ENCODE measurements around the gene SCAI.
"Not testable (repeated sequence)": the region's sequence is repeated elsewhere in the genome, so short reads cannot be mapped to it uniquely, and the experiment has no call there.

The SCAI gene

DNA sequence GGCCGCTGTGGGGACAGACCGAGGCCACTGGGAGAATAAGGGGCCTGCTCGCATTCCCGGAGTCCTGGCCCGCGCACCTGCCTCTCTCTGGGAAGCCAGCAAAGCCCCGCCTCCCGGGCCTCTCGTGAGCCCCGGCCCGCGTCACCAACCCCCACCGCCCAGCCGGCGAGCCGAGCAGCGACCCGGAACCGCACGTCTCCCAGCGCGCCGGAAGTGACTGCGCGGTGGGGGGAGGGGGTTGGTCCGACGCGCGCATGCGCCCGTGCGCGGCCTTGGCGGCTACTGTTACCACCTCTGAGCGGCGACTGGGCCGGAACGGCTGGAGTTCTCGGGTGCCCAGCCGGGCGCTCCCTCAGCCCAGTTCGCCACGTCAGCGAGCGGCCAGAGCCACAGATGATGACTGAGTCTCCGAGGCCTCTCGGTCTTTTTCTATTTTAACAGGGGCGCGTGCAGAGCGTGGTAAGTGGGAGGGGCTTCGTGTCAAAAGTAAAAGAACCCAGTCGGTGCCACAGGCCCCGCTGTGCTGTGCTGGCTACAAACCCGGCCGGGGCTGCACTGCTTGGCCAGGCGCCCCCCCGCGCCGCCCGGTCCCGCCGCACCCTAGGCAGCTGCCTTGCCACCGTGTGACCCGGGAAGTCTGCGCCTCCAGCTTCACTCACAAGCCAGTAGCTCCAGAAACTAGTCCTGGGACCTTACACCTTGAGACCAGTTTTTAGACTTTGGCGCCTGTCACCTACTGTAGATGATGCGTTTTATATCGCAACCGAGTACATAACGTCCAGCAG, 202.2 kb downstream of the SCAI start, which contains the start of gene GOLGA1:
Gene GOLGA1, minus strand, starts transcription at position 190 of the 785 bp plus-strand sequence. CDS start 2,372 bp downstream, outside the sequence.
- DNase-seq: peak; percentile 73 to 90

DNA sequence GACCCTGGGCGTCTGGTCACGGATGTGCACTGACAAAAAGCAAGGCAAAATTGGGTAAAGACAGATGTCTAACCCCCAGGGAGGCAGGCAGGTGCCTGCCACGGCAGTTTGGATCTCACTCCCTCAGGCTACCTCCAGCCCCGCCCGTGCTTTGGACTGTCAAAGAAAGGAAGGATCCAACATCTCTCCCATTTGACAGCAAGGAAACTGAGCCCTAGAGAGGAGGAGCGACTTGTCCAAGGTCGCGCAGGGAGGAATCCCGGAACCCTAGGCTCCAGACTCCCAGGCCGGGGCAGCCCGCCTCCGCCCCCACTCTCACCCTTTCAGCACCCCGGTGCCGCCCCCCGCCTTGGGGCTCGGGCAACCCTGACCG, 202.8 kb downstream of the SCAI start:
- peak; percentile 24 to 55 for DNase-seq

DNA sequence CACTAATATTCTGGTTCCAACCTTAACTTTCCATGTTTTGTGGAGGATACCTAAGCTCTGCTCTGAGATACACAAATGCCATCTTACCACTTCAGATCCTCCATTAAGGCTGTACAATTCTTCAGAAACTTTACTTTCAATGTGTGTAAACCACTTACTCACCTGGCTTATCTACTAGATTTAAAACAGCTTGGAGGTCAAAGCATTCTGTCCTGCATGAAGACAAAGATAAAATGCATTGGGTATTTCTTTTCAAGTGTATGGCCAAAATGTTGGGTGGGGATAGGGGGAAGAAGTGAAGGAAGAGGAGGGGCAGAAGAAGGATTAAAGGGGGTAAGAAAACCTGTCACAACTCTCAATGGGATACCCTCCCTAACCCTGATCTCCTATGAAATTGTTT, 203.4 kb downstream of the SCAI start:
- no peak for DNase-seq

DNA sequence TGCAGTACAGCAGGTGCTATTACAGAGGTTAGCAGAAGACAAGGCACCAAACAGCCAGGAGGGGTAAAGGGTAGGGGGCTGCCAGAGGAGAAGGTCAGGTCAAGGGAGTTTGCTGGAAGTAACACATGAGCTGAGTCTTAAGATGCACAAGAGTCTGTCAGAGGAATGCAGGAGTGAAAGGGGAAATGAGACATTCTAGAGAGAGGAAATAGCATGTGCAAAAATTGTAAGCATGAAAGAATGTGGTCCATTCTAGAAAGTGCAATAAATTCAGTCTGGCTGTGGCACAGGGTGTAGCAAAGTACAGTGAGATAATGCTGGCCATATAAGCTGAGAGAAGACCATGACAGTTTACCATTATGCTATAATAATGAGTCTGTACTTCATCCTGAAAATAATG, 209.0 kb downstream of the SCAI start:
- no peak for DNase-seq

DNA sequence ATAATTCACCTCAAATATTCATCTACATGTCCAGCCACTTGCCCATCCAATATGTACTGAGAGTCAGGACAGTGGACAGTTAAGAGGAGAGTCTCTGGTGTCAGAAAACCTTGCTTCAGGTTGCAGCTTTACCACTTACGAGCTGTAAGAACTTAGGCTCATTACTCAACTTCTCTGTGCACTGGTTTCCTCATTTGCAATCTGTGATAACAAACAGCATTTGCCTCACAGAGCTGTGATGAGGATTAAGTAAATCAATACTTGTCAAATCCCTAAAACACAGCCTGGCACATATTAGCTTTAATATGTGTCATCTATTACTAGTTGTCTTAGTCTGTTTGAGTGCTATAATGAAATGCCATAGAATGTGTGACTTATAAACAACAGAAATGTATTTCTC, 211.0 kb downstream of the SCAI start:
- DNase-seq: no peak

DNA sequence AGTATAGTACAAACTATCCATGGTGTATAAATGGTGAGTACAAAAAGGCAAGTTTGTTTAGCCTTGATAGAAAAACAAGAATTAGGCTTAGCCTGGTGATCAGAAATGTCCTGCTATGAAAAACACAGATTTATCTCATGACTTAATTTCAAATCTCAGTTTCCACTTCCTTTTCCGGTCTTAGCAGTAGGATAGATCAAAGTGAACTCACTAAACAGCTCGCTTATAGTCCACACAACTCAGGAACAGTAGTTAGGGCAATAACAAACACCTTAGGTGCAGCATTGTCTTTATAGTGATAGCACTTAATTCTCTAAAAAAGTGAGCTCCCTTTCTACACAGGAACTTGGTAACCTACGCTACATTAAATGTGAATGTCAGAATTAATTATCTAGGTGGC, 213.9 kb downstream of the SCAI start:
- no peak for DNase-seq

DNA sequence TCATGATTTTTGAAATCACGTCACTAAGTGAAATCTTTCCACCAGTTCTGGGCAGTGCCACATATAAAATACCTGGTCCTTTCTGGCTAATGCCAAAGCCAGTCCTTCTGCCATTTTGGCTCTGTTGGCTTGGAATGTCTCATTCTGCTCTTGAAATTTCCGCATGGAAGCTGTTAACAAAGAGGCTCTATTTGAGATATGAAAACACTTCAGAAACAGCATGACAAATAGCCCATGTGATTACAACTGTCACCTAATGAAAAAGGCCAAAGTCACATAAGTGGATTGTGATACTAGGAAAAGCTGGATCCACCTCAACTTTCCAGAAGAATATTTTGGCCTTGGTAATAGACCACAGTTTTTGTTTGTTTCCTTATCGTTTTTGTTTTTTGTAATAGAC, 215.2 kb downstream of the SCAI start:
- no peak for DNase-seq

DNA sequence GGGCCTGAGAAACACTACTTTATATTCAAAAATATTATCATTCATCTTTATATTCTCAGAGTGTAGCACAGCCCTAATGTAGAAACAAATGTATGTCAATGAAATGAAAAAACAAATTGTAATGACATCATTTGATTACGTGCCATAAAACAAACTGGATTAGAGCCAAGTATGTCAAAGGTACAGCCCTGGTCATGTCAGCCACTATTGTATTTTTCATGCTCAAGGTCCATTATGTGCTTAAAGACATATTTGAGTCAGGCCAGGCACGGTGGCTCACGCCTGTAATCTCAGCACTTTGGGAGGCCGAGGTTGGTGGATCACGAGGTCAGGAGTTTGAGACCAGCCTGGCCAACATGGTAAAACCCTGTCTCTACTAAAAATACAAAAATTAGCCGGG, 222.9 kb downstream of the SCAI start:
- not testable (repeated sequence) for DNase-seq

DNA sequence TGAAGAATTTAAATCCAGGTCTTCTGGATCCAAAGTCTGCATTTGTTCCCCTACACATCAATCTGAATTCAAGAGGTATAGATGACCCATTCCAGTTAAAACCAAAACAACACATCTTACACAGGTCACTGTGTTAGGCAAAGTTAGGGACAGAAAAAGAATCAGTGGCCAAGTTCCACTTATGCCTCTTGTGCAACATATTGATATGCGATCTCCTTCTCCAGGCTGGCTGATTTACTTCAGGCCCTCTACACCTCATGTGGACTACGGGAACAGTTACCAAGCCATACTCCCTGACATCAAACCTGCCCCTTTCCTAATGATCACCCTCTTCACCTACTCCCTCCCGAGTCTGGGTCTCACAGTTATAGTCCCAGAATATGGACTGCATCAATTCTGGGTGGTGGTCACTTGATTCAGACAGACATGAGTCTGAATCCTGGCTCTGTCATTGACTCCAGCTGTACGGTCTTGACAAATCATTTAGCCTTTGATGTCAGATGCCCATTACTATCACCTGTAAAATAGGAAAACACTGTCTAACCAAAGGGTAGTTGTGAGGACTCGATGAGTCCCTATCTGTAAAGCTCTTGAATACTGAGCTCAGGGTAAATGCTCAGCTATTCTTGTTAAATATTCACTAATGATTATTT, 228.4 kb downstream of the SCAI start:
- DNase-seq: no peak

DNA sequence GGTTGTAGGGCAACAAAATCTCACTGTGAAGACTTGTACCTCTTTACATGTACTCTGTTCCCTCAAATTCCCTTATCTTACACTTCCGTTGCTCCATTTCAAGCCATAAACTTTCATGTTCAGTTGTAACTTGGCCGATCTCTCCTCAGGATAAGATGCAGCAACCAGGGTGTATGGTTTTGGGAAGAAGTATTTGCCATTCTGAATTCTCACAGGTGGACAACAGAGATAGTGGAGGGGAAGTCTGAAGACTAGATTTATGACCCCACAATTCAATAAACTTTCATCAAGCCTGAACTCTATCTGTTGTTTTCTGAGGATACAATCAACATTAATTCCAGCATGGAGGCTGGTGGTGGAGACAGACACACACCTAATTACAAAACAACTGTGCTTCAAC, 229.9 kb downstream of the SCAI start:
- no peak for DNase-seq

DNA sequence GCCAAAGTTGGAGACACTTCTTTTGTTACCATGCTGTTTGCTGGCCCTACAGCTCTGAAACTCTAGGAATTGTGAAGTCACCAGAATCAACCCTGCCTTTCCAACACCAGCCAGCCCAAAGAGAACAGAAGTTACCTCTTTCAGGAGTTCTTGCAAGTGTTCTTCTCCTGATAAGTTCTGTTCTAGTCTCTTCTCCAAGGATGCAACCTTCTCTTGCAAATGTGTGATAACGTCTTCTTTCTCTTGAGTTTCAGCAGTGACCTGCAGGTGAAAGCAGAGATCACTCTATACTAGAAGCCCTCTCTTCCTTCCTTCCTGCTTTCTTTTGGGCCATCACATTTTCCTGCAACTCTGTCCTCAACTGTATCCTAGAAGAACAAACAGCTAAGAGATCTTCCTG, 231.6 kb downstream of the SCAI start:
- DNase-seq: no peak

DNA sequence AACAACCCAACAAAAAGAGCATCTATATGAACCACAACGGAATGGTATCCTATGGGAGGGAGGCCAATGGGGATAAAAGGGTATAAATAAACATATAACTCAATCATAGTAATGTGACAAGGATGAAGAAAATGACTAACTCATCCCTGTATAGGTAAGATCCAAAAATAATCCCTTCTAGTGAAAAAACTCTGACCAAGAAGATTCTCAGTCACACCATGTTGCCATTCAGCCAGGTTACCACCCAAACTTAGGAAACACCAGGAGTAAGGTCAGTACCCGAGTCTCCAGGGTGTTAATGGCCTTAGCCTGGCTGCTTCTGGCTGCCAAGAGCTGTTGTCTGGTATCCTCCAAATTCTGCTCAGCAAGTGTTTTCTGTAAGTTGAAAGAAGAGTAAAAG, 235.2 kb downstream of the SCAI start:
- no peak for DNase-seq

DNA sequence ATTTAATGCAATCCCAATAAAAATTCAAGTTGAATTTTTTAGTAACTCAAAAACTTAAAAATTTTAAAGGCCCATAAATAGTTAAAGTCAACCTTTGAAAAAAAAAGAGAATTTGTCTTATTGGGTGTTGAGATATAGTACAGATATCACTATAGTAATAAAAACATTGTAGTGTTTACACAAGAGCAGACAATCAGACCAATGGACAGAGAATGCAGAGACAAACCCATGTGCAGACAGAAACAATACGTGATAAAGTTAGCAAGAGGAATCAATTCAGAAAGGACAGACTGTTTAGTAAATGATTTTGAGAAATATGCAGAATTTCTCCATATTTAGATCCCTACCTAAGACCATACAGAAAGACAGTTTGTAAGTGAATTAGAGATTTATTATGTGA, 236.4 kb downstream of the SCAI start:
- no peak for DNase-seq

DNA sequence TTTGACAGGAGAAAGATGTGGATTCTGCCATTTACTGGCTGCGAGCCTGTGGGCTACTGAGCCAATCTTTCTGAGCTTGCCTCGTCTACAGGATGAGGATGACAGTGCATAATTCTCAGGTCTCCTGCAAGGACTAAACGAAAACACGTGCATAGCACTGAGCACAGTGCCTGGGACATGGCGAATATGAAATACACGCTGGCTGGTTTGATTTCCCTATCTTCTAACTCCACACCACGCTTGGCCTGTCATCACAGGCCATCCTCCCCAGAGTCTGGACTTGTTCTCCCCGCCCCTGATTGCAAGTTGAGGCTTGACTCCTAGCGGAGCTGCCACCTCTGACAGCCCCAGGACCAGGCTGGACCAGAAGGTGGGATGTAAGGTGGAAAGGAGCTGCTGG, 243.5 kb downstream of the SCAI start:
- DNase-seq: no peak

DNA sequence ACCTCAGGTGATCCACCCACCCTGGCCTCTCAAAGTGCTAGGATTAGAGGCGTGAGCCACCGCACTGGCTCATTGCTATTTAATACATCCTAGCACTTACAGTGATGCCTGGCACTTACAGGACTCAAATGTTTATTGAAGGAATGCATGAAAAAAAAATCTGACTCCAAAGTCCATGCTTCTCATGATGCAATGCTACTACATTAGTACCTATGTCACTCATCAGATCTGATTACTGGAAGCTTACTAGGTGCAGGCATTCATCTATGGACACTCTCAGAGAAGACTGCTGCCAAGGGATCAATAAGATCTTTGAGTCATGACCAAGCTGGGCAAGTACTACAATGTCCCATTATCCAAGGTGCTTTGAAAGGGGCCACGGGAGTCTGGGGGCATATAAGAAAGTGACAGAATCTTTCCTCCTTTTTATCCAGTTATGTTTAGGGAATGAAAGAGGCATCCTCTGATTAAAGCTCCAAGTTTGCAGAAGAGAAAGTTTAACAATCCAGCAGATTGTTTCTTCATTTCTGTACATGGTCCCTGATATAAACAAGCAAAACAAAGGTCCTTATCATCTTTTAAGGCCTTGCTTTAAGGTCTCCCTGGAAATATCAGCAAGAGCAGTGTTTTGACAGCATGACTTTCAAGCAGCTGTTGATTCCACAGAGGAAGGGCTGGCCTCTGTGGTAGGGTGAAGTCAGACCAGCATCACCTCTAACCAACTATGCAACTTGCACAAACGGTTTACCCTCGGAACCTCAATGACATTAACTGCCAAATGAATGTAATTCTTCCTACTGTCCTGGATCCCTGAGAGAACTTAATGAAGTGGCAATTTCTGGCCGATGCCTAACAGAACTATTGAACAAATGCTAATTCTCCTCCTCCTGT, 245.5 kb downstream of the SCAI start:
- DNase-seq: no peak

DNA sequence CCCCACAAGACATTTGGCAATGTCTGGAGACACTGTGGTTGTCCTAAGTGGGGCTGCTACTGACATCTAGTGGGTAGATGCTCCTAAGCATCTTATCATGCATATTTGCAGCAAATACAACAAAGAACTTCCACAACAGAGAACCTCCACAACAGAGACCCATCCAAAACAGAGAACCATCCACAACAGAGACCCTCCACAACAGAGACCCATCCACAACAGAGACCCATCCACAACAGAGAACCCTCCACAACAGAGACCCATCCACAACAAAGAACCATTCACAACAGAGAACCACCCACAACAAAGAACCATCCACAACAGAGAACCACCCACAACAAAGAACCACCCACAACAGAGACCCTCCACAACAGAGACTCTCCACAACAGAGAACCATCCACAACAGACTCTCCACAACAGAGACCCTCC, 248.6 kb downstream of the SCAI start:
- DNase-seq: no peak

DNA sequence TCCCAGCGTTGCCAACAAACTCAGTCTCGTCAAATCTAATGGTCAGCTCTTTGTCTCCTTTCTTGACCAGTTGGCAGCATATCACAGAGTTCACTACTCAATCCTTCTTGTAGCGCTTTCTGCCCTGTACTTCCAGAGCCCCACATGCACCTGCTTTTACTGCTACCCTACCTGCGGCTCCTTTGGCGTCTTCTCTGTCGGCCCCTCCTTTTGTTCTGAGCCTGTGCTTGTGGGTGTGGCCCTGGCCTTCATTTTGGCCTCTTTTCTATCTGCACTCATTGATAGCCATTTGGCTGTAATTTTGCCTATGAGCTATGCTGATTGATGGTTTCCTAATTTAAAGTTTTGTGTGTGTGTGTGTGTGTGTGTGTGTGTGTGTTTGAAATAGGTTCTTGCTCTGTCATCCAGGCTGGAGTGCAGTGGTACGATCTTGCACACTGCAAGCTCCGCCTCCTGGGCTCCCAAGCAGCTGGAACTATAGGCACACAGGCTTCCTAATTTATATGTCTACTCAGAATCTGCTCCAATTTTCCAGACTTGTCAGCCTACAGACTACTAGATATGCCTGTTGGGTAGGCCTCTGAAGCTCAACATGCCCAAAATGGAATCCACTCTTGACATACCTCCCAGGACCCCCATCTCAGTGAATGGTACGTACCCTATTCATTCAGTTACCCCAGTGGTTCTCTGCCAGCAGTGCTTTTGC, 249.1 kb downstream of the SCAI start:
- DNase-seq: no peak
